Pancreas (tissue), 10 donors: ENCODE results near the gene HES7. TPM values are rescaled to one million over a fixed set of nuclear protein-coding genes. Genes with fewer than 3 reads are reported as not detected.

Experiments used
- ATAC-seq, 4 donors: fragments of 200-7000 bp; cut with Tn5 transposase; one replicate each; pipeline versions ENCODE4 v1.8.0 to v1.9.1; 2020; ENCODE audit warnings: mild to moderate bottlenecking in 4 of 4, moderate library complexity in 4 of 4
- DNase-seq, 6 donors: peaks; one replicate each; pipeline ENCODE4 v3.0.0-alpha.2; 2020
- FAIRE-seq: peaks from 2 replicates; lab custom pipeline; 2012; peaks lifted over from hg19 to GRCh38; lab: Jason Lieb, UNC
- H3K27ac ChIP-seq, 4 donors: fragments of 200-600 bp; sonication (generic); 1 replicate in 3 of 4; 2 replicates in 1 of 4; pipeline versions ENCODE4 v1.5.0 to v1.8.0; 2020
- H3K27me3 ChIP-seq, 4 donors: fragments of 200-600 bp; one replicate each; pipeline ENCODE4 v1.8.0; 2021
- H3K36me3 ChIP-seq, 3 donors: fragments of 200-600 bp; sonication (generic) in 1 of 3; one replicate each; pipeline versions ENCODE4 v1.5.0 to v1.8.0; 2020 to 2021
- H3K4me1 ChIP-seq, 3 donors: fragments of 200-600 bp; one replicate each; pipeline ENCODE4 v1.8.0; 2021
- H3K4me3 ChIP-seq, 4 donors: fragments of 200-600 bp; sonication (generic) in 2 of 4; one replicate each; pipeline versions ENCODE4 v1.5.0 to v1.8.0; 2020 to 2021
- H3K9me3 ChIP-seq, 4 donors: fragments of 200-600 bp; one replicate each; pipeline ENCODE4 v1.8.0; 2021
- CTCF ChIP-seq, 4 donors: fragments of 200-600 bp; sonication (generic) in 3 of 4; IDR thresholded peaks; one replicate each; pipeline versions ENCODE4 v1.5.0 to v1.8.0; 2021; ENCODE audit warnings: antibody characterized with exemption in 4 of 4
- WGBS, 2 donors: extraction: QIAGEN DNeasy Blood & Tissue Kit; methylation state at CpG; one replicate each; pipeline ENCODE4 v1.1.7; 2013; 5-methylcytosine and 5-hydroxymethylcytosine counted together
- intact Hi-C, 3 donors: fragments of 100-400 bp; cut with DNase I; formaldehyde crosslinking; loops; one replicate each; pipeline versions ENCODE4 v1.11.1 to v1.14.2; 2022
- polyA plus RNA-seq, 2 donors: library from polyadenylated mRNA; stranded (reverse); fragments of 200-250 nt; gene quantifications; one replicate each; pipeline ENCODE4 v1.2.3, GENCODE V29; 2013
- total RNA-seq, 6 donors: library from RNA; stranded (reverse); fragmentation: NEBNext Ultra II Directional in 4 of 6; extraction: Animal tissue kit (Norgen Biotek cat#: 25700) in 4 of 6; gene quantifications; one replicate each; pipeline versions ENCODE4 v1.2.1 to v1.2.4, GENCODE V29; 2021 to 2023
- donor health status: healthy with polysubstance abuse.
- donor health status: DM: no; HTN: no; CAD: no; lungs with moderate emphysema.
- donor health status: DM: no; HTN: no; CAD: no.
- donor health status: control.
- donor health status: control.
- donor health status: Bipolar disorder and iron deficiency.
- donor health status: DM: yes; HTN: yes; CAD: no.
- donor health status: DM: no; HTN: no; CAD: no.
- donor health status: DM: no; HTN: no; CAD: no.
- donor health status: DM: yes; HTN: yes; CAD: no.

HES7 gene
- total and polyA plus RNA-seq, 8 donors: 0.08 to 0.16 TPM; not detected in 6

DNA sequence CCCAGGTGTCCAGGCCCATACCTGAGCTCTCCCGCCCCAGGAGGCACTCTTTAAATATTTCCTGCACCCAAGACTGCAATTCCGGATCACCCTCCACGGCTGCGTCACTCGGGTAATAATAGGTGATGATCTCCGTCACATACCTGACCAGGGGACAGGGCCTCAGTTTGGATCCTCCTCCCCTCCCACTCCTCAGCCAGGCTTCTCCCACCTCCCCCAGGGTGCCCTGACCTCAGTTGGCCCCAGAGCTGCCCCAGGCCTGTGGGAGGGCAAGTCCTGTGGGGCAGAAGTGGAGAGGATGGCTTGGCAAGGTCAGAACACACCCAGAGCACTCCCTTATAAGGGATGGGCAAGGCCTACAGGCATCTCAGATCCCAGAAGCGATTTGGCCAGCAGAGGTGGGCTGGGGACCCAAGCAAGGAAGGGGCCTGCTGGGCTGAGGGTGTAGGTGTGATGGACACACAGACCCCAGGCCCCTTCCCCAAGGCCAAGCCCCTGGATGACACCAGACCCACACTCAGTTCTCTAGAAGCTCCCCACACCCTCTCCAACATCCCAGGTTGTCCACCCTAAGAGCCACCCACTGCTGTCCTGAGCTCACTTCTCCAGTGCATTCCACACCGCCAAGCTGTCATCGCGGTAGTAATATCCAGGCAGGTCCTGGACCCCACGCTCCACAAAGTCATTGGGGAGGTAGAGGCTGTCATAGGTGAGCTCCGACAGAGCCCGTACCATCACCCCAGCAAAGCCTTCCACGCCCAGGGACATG lies 48.1 kb downstream of the HES7 start:
- ATAC-seq (no peak), FAIRE-seq (no peak), DNase-seq (no peak)
- Histone ChIP-seq H3K27ac (no peak overlapping the region), H3K36me3 (no peaks in the 10 kb centered on the region), H3K27me3 (peaks cover 0 to 24% (median 10%) of the 10 kb centered on the region in 4 donors), H3K4me3 (no peak overlapping the region), H3K9me3 (no peaks in the 10 kb centered on the region), H3K4me1 (peaks cover 0 to 4% (median 0%) of the 10 kb centered on the region in 3 donors)
- no peak for TF ChIP-seq CTCF (IDR thresholded peaks at IDR 0.05)
- intact Hi-C loops: no loop called here
- WGBS, 2 donors: 73 to 81% methylated on average over 14 of the region's 14 CpGs

GRCh38 chr17:8075081-8075480 lies 48.8 kb downstream of the HES7 start:
- no peak for FAIRE-seq
- intact Hi-C loops: no loop called here
- no peak for DNase-seq
- no peak for TF ChIP-seq CTCF (IDR thresholded peaks at IDR 0.05)
- WGBS, 2 donors: 75 to 78% methylated on average over 3 of the region's 3 CpGs
- Histone ChIP-seq H3K27me3 (peaks cover 0 to 24% (median 10%) of the 10 kb centered on the region in 4 donors), H3K27ac (no peak overlapping the region), H3K4me1 (peaks cover 0 to 4% (median 0%) of the 10 kb centered on the region in 3 donors), H3K36me3 (no peaks in the 10 kb centered on the region), H3K4me3 (no peak overlapping the region), H3K9me3 (no peaks in the 10 kb centered on the region)
- no peak for ATAC-seq

GRCh38 chr17:8074554-8074953 lies 49.4 kb downstream of the HES7 start:
- Histone ChIP-seq H3K27me3 (peaks cover 0 to 24% (median 10%) of the 10 kb centered on the region in 4 donors), H3K4me3 (no peak overlapping the region), H3K9me3 (no peaks in the 10 kb centered on the region), H3K4me1 (peaks cover 0 to 4% (median 0%) of the 10 kb centered on the region in 3 donors), H3K36me3 (no peaks in the 10 kb centered on the region), H3K27ac (no peak overlapping the region)
- intact Hi-C loops: no loop called here
- ATAC-seq (no peak), FAIRE-seq (no peak), DNase-seq (peak in 1 of 6 donors; percentile 41)
- TF ChIP-seq CTCF (IDR thresholded peaks at IDR 0.05): no peak
- WGBS, 2 donors: 34 to 46% methylated on average over 7 of the region's 7 CpGs

- Histone ChIP-seq H3K4me3 (no peak overlapping the region), H3K36me3 (no peaks in the 10 kb centered on the region), H3K9me3 (no peaks in the 10 kb centered on the region), H3K4me1 (no peaks in the 10 kb centered on the region), H3K27ac (no peak overlapping the region), H3K27me3 (peaks cover 0 to 24% (median 10%) of the 10 kb centered on the region in 4 donors)
- DNase-seq (peak; percentile 62 to 94 (median 80)), ATAC-seq (peak; percentile 90 to 94 (median 90)), FAIRE-seq (no peak)
- WGBS, 2 donors: 4 to 5% methylated on average over 22 to 28 of the region's 28 CpGs
- intact Hi-C loops: no loop called here
- TF ChIP-seq CTCF (IDR thresholded peaks at IDR 0.05): peak; percentile 87 to 91 (median 88)
Measured at GRCh38 chr17:8073627-8074484, 50.0 kb downstream of the HES7 start.
